Glutamatergic neuron (in vitro differentiated cells): Measurements from ENCODE around the gene MS4A12. TPM values are rescaled to one million over a fixed set of nuclear protein-coding genes. Genes with fewer than 3 reads are reported as not detected.
"Not testable (repeated sequence)": the region's sequence is repeated elsewhere in the genome, so short reads cannot be mapped to it uniquely, and the experiment has no call there.

Source experiments
- DNase-seq: peaks from one replicate; pipeline ENCODE4 v3.0.0; 2022
- H3K27ac Mint-ChIP-seq: one replicate; pipeline ENCODE4 v1.8.0; 2020; ENCODE audit warnings: mild to moderate bottlenecking, mixed read lengths, inconsistent platforms; ENCODE audit not compliant: unreplicated experiment
- H3K27me3 Mint-ChIP-seq: one replicate; pipeline ENCODE4 v1.8.0; 2020; ENCODE audit warnings: mild to moderate bottlenecking, moderate library complexity, mixed read lengths, inconsistent platforms; ENCODE audit not compliant: unreplicated experiment
- H3K36me3 Mint-ChIP-seq: one replicate; pipeline ENCODE4 v1.8.0; 2020; ENCODE audit warnings: mild to moderate bottlenecking, mixed read lengths, inconsistent platforms; ENCODE audit not compliant: unreplicated experiment
- H3K4me1 Mint-ChIP-seq: one replicate; pipeline ENCODE4 v1.8.0; 2020; ENCODE audit warnings: mild to moderate bottlenecking, low read depth, mixed read lengths, inconsistent platforms; ENCODE audit not compliant: unreplicated experiment
- H3K4me3 Mint-ChIP-seq: one replicate; pipeline ENCODE4 v1.8.0; 2020; ENCODE audit warnings: mild to moderate bottlenecking, mixed read lengths, inconsistent platforms; ENCODE audit not compliant: unreplicated experiment
- H3K9me3 Mint-ChIP-seq: one replicate; pipeline ENCODE4 v1.8.0; 2020; ENCODE audit warnings: mild to moderate bottlenecking, moderate library complexity, mixed read lengths, inconsistent platforms; ENCODE audit not compliant: unreplicated experiment
- CTCF ChIP-seq: fragments of 200-600 bp; sonication (generic); IDR thresholded peaks from one replicate; pipeline ENCODE4 v1.5.0; 2021; ENCODE audit not compliant: partially characterized antibody, unreplicated experiment
- long read RNA-seq: library from polyadenylated mRNA; unstranded; transcript quantifications from one replicate; pipeline ENCODE4 v2.0.0, GENCODE V29; 2020; ENCODE audit not compliant: unreplicated experiment
- total RNA-seq: library from RNA; stranded (reverse); fragmentation: NEBNext Ultra II Directional; extraction: Animal tissue kit (Norgen Biotek cat#: 25700); gene quantifications from one replicate; pipeline ENCODE4 v1.2.1, GENCODE V29; 2021; ENCODE audit not compliant: unreplicated experiment

The MS4A12 gene, protein sequence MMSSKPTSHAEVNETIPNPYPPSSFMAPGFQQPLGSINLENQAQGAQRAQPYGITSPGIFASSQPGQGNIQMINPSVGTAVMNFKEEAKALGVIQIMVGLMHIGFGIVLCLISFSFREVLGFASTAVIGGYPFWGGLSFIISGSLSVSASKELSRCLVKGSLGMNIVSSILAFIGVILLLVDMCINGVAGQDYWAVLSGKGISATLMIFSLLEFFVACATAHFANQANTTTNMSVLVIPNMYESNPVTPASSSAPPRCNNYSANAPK
- not detected for total RNA-seq
- long read RNA-seq = 0 reads

GRCh38 chr11:60492488-60493009, at the start of gene MS4A12:
TSS of gene MS4A12 (plus strand) at chr11:60492778. CDS start at chr11:60497319, 4,541 bp downstream.
- no peaks in the 10 kb centered on the region for H3K27me3 Mint-ChIP-seq
- no peak for DNase-seq
- no peaks in the 10 kb centered on the region for H3K36me3 Mint-ChIP-seq
- H3K4me1 Mint-ChIP-seq = no peaks in the 10 kb centered on the region
- H3K4me3 Mint-ChIP-seq = no peak within 1 kb of the TSS
- H3K27ac Mint-ChIP-seq = peak within 1 kb of the TSS; percentile 29
- TF ChIP-seq CTCF = no peak
- H3K9me3 Mint-ChIP-seq = peaks cover 2% of the 10 kb centered on the region

- DNase-seq = no peak
- H3K27me3 Mint-ChIP-seq = peaks cover 3% of the 10 kb centered on the region
- no peak for TF ChIP-seq CTCF
Observed at GRCh38 chr11:60447070-60447469, 45.5 kb upstream of the MS4A12 start.

GRCh38 chr11:60447846-60448245, 44.7 kb upstream of the MS4A12 start:
- Mint-ChIP-seq H3K36me3 (no peaks in the 10 kb centered on the region), H3K4me3 (no peak overlapping the region), H3K4me1 (no peaks in the 10 kb centered on the region), H3K27ac (no peak overlapping the region), H3K27me3 (peaks cover 3% of the 10 kb centered on the region), H3K9me3 (peaks cover 2% of the 10 kb centered on the region)
- TF ChIP-seq CTCF = no peak
- no peak for DNase-seq

More at GRCh38 chr11:60447070-60447469, 45.5 kb upstream of the MS4A12 start:
- Mint-ChIP-seq H3K36me3 (no peaks in the 10 kb centered on the region), H3K4me1 (no peaks in the 10 kb centered on the region), H3K9me3 (no peaks in the 10 kb centered on the region), H3K27ac (no peak overlapping the region), H3K4me3 (no peak overlapping the region)

DNA sequence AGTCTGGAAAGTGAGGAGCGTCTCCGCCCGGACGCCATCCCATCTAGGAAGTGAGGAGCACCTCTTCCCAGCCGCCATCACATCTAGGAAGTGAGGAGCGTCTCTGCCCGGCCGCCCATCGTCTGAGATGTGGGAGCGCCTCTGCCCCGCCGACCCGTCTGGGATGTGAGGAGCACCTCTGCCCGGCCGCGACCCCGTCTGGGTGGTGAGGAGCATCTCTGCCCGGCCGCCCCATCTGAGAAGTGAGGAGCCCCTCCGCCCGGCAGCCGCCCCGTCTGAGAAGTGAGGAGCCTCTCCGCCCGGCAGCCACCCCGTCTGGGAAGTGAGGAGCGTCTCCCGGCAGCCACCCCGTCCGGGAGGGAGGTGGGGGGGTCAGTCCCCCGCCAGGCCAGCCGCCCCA, 41.4 kb upstream of the MS4A12 start:
- not testable (repeated sequence) for H3K36me3 Mint-ChIP-seq, H3K4me3 Mint-ChIP-seq, H3K4me1 Mint-ChIP-seq, H3K27ac Mint-ChIP-seq, H3K27me3 Mint-ChIP-seq, DNase-seq, H3K9me3 Mint-ChIP-seq

DNA sequence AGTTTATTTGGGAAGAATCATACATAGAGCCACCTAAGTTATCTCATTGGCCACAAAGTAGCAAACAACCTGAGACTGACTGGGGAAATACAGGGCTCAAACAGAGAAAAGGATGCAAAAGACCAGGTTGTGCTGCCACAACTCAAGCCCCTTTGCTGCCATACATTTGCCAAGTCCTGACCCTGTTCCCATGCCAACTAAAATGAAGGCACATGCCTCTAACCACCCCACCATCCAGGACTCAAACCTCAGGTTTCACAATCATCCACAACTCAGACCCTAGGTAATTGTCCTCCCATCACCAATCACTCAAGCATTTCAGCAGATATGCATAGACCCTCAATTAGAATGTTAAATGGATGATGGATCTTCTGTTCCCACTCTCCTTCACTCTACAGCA, 38.4 kb upstream of the MS4A12 start:
- no peak for TF ChIP-seq CTCF
- H3K9me3 Mint-ChIP-seq = peaks cover 2% of the 10 kb centered on the region
- H3K4me1 Mint-ChIP-seq = no peaks in the 10 kb centered on the region
- no peaks in the 10 kb centered on the region for H3K36me3 Mint-ChIP-seq
- H3K27me3 Mint-ChIP-seq = no peaks in the 10 kb centered on the region
- no peak overlapping the region for H3K4me3 Mint-ChIP-seq
- no peak for DNase-seq
- no peak overlapping the region for H3K27ac Mint-ChIP-seq
